Colonic mucosa (tissue), 4 donors: ENCODE measurements around the gene DTX4. TPM values are rescaled to one million over a fixed set of nuclear protein-coding genes. Genes with fewer than 3 reads are reported as not detected.

Source experiments
- DNase-seq: peaks from one replicate; pipeline ENCODE4 v3.0.0-alpha.2; 2020
- H3K27ac ChIP-seq: fragments of 200-600 bp; one replicate; pipeline ENCODE4 v1.8.0; 2021
- H3K27me3 ChIP-seq: fragments of 200-600 bp; one replicate; pipeline ENCODE4 v1.8.0; 2021
- H3K36me3 ChIP-seq: fragments of 200-600 bp; one replicate; pipeline ENCODE4 v1.8.0; 2021
- H3K4me1 ChIP-seq: fragments of 200-600 bp; one replicate; pipeline ENCODE4 v1.8.0; 2021; ENCODE audit warnings: mild to moderate bottlenecking
- H3K4me3 ChIP-seq: fragments of 200-600 bp; one replicate; pipeline ENCODE4 v1.8.0; 2021
- H3K9ac ChIP-seq, 2 donors: one replicate each; pipeline ENCODE4 v1.7.0; 2013; ENCODE audit warnings: control low read depth in 2 of 2, low read depth in 2 of 2, low read length in 2 of 2
- H3K9me3 ChIP-seq: fragments of 200-600 bp; one replicate; pipeline ENCODE4 v1.8.0; 2021
- CTCF ChIP-seq: fragments of 200-600 bp; IDR thresholded peaks from one replicate; pipeline ENCODE4 v1.8.0; 2022; ENCODE audit warnings: antibody characterized with exemption, mild to moderate bottlenecking
- intact Hi-C: fragments of 100-400 bp; cut with DNase I; formaldehyde crosslinking; loops from one replicate; pipeline ENCODE4 v1.14.1; 2022
- total RNA-seq, 2 donors: library from RNA; stranded (reverse); fragmentation: NEBNext Ultra II Directional in 1 of 2; extraction: Animal tissue kit (Norgen Biotek cat#: 25700) in 1 of 2; gene quantifications; one replicate each; pipeline ENCODE4 v1.2.1, GENCODE V29; 2021
- donor health status: healthy.
- donor health status: DM: no; HTN: no; CAD: no.
- donor health status: DM: no; HTN: no; CAD: no.

The DTX4 gene
- total RNA-seq, 2 donors from 2014 or later: 54.7 to 59.7 TPM

GRCh38 chr11:59179121-59179520 is 7.2 kb downstream of the DTX4 start:
- TF ChIP-seq CTCF: no peak
- Histone ChIP-seq H3K9me3 (no peaks in the 10 kb centered on the region), H3K4me3 (no peak overlapping the region), H3K9ac (no peak overlapping the region), H3K27ac (no peak overlapping the region), H3K4me1 (peaks cover 13% of the 10 kb centered on the region), H3K27me3 (no peaks in the 10 kb centered on the region), H3K36me3 (peaks cover 2% of the 10 kb centered on the region)
- intact Hi-C loops: no loop called here
- no peak for DNase-seq

- Histone ChIP-seq H3K36me3 (peaks cover 2% of the 10 kb centered on the region), H3K4me1 (peaks cover 20% of the 10 kb centered on the region), H3K9ac (no peak overlapping the region), H3K9me3 (no peaks in the 10 kb centered on the region), H3K27me3 (no peaks in the 10 kb centered on the region), H3K4me3 (no peak overlapping the region), H3K27ac (no peak overlapping the region)
- TF ChIP-seq CTCF: no peak
- DNase-seq: no peak
- intact Hi-C loops: no loop called here
These were observed 8.3 kb downstream of the DTX4 start for GRCh38 chr11:59180168-59180776.

GRCh38 chr11:59180907-59181306 is 9.0 kb downstream of the DTX4 start:
- no peak overlapping the region for H3K27ac ChIP-seq
- no peaks in the 10 kb centered on the region for H3K27me3 ChIP-seq
- peaks cover 2% of the 10 kb centered on the region for H3K36me3 ChIP-seq
- no peak overlapping the region for H3K9ac ChIP-seq
- H3K4me1 ChIP-seq: peaks cover 15% of the 10 kb centered on the region
- intact Hi-C loops: no loop called here
- TF ChIP-seq CTCF: no peak
- H3K4me3 ChIP-seq: no peak overlapping the region
- DNase-seq: no peak
- H3K9me3 ChIP-seq: no peaks in the 10 kb centered on the region

- Histone ChIP-seq H3K4me3 (no peak overlapping the region), H3K36me3 (peaks cover 2% of the 10 kb centered on the region), H3K27me3 (no peaks in the 10 kb centered on the region), H3K9ac (peak overlapping the region in 1 of 2 donors; percentile 84), H3K4me1 (peaks cover 20% of the 10 kb centered on the region), H3K27ac (no peak overlapping the region), H3K9me3 (no peaks in the 10 kb centered on the region)
- intact Hi-C loops: no loop called here
- TF ChIP-seq CTCF: no peak
- no peak for DNase-seq
These were observed 10.0 kb downstream of the DTX4 start for GRCh38 chr11:59181746-59182456.

GRCh38 chr11:59182457-59183151 is 10.7 kb downstream of the DTX4 start:
- H3K4me3 ChIP-seq: no peak overlapping the region
- H3K27me3 ChIP-seq: no peaks in the 10 kb centered on the region
- H3K27ac ChIP-seq: no peak overlapping the region
- H3K36me3 ChIP-seq: peaks cover 2% of the 10 kb centered on the region
- peak; percentile 81 for DNase-seq
- intact Hi-C loops: no loop called here
- H3K9ac ChIP-seq: peak overlapping the region in 1 of 2 donors; percentile 84
- TF ChIP-seq CTCF: peak; percentile 70
- no peaks in the 10 kb centered on the region for H3K9me3 ChIP-seq
- H3K4me1 ChIP-seq: peaks cover 25% of the 10 kb centered on the region
